Ammon's horn (tissue), 1 donor: ENCODE results near the gene ZMAT3.
A peak's percentile ranks its signal among the peaks of the same experiment; 100 is the strongest.

ENCODE experiments used
- DNase-seq: peaks from one replicate; pipeline ENCODE4 v3.0.0-alpha.2; 2016; ENCODE audit warnings: low spot score

The ZMAT3 gene

GRCh38 chr3:179021119-179021903, 50.3 kb downstream of the ZMAT3 start:
- DNase-seq = no peak

DNA sequence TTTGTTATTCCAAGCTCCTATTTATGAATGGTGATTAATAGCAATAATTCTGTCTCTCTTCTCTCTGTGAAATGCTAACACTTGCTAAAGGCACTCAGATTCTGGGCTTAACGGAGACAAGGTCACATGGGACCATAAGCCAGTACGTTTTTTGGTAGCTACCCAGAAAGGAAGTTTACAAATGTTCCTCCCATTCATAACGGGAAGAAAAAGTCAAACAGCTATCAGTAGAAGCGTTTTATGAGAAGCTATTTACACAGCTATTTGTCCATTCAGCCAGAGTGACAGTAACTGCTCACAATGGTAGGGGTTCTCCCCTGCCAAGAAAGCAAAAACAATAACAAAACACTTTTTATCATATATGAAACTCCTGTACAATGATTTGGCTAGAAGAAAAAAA, 51.5 kb downstream of the ZMAT3 start:
- DNase-seq = peak; percentile 26

- no peak for DNase-seq
These were observed 52.8 kb downstream of the ZMAT3 start for GRCh38 chr3:179018808-179019207.

- DNase-seq = no peak
These were observed 54.5 kb downstream of the ZMAT3 start for GRCh38 chr3:179016979-179017670.

- DNase-seq = peak; percentile 78
These were observed 56.0 kb downstream of the ZMAT3 start for GRCh38 chr3:179015551-179016020.

GRCh38 chr3:179005706-179006105, 65.9 kb downstream of the ZMAT3 start:
- no peak for DNase-seq

- no peak for DNase-seq
These were observed 66.4 kb downstream of the ZMAT3 start for GRCh38 chr3:179005213-179005612.

- DNase-seq = no peak
These were observed 71.0 kb downstream of the ZMAT3 start for GRCh38 chr3:179000659-179001058.

GRCh38 chr3:179000144-179000543, 71.5 kb downstream of the ZMAT3 start:
- no peak for DNase-seq

- no peak for DNase-seq
These were observed 75.2 kb downstream of the ZMAT3 start for GRCh38 chr3:178996399-178996798.

GRCh38 chr3:178990293-178990692, 81.3 kb downstream of the ZMAT3 start:
- no peak for DNase-seq

GRCh38 chr3:178989821-178990220, 81.8 kb downstream of the ZMAT3 start:
- DNase-seq = no peak

GRCh38 chr3:178987745-178988144, 83.9 kb downstream of the ZMAT3 start:
- no peak for DNase-seq

- no peak for DNase-seq
These were observed 85.2 kb downstream of the ZMAT3 start for GRCh38 chr3:178986456-178986855.

- DNase-seq = no peak
These were observed 89.5 kb downstream of the ZMAT3 start for GRCh38 chr3:178982137-178982536.

DNA sequence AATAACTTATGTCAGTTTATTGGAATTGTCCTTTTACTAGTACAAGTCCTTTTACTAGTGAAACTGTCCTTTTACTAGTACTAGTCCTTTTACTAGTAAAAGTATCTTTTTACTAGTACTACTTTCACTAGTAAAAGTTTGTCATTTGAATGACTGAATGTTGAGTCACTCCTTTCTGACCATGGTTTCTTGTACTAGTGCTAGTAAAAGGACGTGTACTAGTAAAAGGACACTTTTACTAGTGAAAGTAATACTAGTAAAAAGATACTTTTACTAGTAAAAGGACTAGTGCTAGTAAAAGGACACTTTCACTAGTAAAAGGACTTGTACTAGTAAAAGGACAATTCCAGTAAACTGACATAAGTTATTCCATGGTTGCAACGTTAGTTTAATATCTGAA, 96.3 kb downstream of the ZMAT3 start:
- DNase-seq = no peak

GRCh38 chr3:178971614-178972013, 100.0 kb downstream of the ZMAT3 start:
- no peak for DNase-seq

- no peak for DNase-seq
These were observed 102.5 kb downstream of the ZMAT3 start for GRCh38 chr3:178969004-178969700.
